K562 (cell line): ENCODE results near the gene BRF1.

Experiments
- ARID3A ChIP-seq: IDR thresholded peaks from 2 replicates; pipeline ENCODE4 v1.6.1; 2012; ENCODE audit warnings: low read depth, low read length, improper control_type of control experiment, borderline replicate concordance
- CTCF ChIP-seq, 3 experiments: IDR thresholded peaks in 2 of 3; conservative IDR thresholded peaks in 1 of 3; 2 replicates each; pipeline ENCODE4 v1.5.1; 2011 to 2012; ENCODE audit warnings: low read length in 3 of 3, mild to moderate bottlenecking in 3 of 3, control low read depth in 2 of 3, improper control_type of control experiment in 1 of 3, inconsistent platforms in 1 of 3, low read depth in 1 of 3, mixed read lengths in 1 of 3, moderate library complexity in 1 of 3; ENCODE audit not compliant: insufficient read depth in 2 of 3
- POLR2A ChIP-seq: fragments of 450-650 bp; conservative IDR thresholded peaks from 2 replicates; pipeline ENCODE4 v1.6.1; 2016
- SPI1 ChIP-seq: IDR thresholded peaks from 2 replicates; pipeline ENCODE4 v1.6.1; 2011; ENCODE audit warnings: low read depth, low read length, control low read depth, borderline replicate concordance
- TCF7 ChIP-seq: sonication (generic); IDR thresholded peaks from 2 replicates; pipeline ENCODE4 v1.6.1; 2016; ENCODE audit warnings: antibody characterized with exemption, borderline replicate concordance
- TCF7L2 ChIP-seq: fragments of 150-350 bp; IDR thresholded peaks from 2 replicates; pipeline ENCODE4 v1.6.1; 2016; ENCODE audit warnings: low read depth, mild to moderate bottlenecking, low read length, moderate library complexity
- ZBTB26 ChIP-seq: fragments of 450-650 bp; formaldehyde crosslinking; IDR thresholded peaks from 2 replicates; pipeline ENCODE4 v1.4.0; 2022; ENCODE audit warnings: missing genetic modification characterization
- ZNF282 ChIP-seq: sonication (generic); formaldehyde crosslinking; IDR thresholded peaks from 2 replicates; pipeline ENCODE4 v1.8.1; 2023; ENCODE audit warnings: missing genetic modification reagents
- ZNF444 ChIP-seq: fragments of 250-450 bp; sonication (Bioruptor Pico); IDR thresholded peaks from 2 replicates; pipeline ENCODE4 v1.4.0; 2020; ENCODE audit warnings: mild to moderate bottlenecking, moderate library complexity

- TF ChIP-seq TCF7 (no peak), ZBTB26 (CRISPR knock-in tag) (no peak), ARID3A (no peak), ZNF282 (CRISPR knock-in tag) (no peak), POLR2A (no peak), TCF7L2 (no peak), CTCF (IDR thresholded peaks at IDR 0.05 in 2 of 3, conservative IDR thresholded peaks at IDR 0.05 in 1 of 3; ENCODE audit: insufficient read depth in 2 of 3, low read depth in 1 of 3, low read length in 3 of 3) (no peak), SPI1 (no peak), ZNF444 (CRISPR knock-in tag) (no peak)
These were observed 42.0 kb downstream of the BRF1 start for GRCh38 chr14:105258846-105259245.
